ENCODE measurements around the gene ARMC6. TPM values are rescaled to one million over a fixed set of nuclear protein-coding genes. Genes with fewer than 3 reads are reported as not detected.
"Not testable (repeated sequence)": the region's sequence is repeated elsewhere in the genome, so short reads cannot be mapped to it uniquely, and the experiment has no call there.

ARMC6 gene
- total RNA-seq, 1 donor from 2014 or later = 15.0 TPM

DNA sequence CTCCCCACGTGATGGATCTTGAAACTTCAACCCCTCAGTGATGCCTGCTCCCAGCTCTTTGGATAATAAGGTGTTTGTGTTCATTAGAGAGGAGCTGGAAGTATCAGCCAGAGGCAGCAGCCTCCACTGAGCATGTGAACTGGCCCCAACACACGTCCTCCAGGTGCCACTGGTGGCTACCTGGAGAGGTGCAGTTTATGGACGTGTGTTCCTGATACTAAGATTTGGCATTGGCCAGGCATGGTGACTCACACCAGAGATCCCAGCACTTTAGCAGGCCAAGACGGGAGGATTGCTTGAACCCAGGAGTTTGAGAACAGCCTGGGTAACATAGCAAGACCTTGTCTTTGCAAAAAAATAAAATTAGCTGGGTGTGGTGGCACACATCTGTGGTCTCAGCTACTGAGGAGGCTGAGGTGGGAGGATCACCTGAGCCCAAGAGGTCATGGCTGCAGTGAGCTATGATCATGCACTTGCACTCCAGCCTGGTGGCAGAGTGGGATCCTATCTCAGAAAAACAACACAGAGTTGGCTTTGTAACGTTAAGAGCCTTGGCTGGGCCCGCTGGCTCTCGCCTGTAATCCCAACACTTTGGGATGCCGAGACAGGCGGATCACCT lies 64.8 kb downstream of the ARMC6 start:
- Histone ChIP-seq H3K4me3 (no peak overlapping the region), H3K9me3 (replicated peaks) (no peaks in the 10 kb centered on the region), H3K27ac (replicated peaks) (no peak overlapping the region), H3K27me3 (ENCODE audit: low read depth) (no peaks in the 10 kb centered on the region), H3K36me3 (peaks cover 41% of the 10 kb centered on the region), H3K4me1 (no peaks in the 10 kb centered on the region)
- intact Hi-C loops (cut with micrococcal nuclease) = no loop called here
- TF ChIP-seq, protein P1, sequence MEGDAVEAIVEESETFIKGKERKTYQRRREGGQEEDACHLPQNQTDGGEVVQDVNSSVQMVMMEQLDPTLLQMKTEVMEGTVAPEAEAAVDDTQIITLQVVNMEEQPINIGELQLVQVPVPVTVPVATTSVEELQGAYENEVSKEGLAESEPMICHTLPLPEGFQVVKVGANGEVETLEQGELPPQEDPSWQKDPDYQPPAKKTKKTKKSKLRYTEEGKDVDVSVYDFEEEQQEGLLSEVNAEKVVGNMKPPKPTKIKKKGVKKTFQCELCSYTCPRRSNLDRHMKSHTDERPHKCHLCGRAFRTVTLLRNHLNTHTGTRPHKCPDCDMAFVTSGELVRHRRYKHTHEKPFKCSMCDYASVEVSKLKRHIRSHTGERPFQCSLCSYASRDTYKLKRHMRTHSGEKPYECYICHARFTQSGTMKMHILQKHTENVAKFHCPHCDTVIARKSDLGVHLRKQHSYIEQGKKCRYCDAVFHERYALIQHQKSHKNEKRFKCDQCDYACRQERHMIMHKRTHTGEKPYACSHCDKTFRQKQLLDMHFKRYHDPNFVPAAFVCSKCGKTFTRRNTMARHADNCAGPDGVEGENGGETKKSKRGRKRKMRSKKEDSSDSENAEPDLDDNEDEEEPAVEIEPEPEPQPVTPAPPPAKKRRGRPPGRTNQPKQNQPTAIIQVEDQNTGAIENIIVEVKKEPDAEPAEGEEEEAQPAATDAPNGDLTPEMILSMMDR (IDR thresholded peaks at IDR 0.05; ENCODE audit: borderline replicate concordance) = no peak
- DNase-seq = no peak

DNA sequence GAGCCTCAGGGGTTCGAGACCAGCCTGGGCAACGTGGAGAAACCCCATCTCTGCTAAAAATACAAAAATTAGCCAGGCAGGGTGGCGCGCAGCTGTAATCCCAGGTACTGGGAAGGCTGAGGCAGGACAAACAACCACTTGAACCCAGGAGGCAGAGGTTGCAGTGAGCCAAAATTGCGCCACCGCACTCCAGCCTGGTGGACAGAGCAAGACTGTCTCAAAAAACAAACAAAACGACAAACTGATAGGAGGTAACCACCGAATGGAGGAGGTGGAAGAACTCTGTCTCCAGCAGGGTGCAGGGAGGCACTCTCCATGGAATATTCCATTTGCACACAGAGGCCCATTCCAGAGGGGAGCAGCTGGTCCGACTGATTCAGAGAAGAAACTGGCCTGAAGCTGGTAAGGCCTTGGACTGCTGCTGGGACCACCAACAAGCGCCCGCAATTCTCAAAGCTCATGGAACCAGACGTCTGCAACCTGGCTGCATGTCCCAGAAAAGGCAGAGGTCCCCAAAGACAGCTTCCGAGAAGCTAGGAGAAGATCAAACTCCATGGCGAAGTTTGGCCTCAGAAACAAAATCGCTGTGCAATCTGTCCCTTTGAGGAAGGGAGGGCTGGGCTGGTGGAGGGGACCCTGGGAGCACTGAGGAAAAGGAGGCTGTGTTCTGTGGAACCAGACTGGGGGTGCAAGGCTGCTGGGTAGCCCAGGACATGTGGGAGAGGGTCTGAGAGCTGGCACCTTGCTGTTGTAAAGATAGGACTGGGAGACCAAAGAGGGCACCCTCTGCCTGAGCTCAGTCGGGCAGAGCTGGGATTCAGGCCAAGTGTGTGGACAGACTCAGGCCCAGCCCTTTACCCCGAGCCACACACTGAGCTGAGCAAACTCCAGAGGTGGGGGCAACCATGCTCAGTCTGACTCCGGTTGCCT lies 65.6 kb downstream of the ARMC6 start:
- Histone ChIP-seq H3K4me1 (no peaks in the 10 kb centered on the region), H3K27ac (replicated peaks) (no peak overlapping the region), H3K27me3 (ENCODE audit: low read depth) (no peaks in the 10 kb centered on the region), H3K9me3 (replicated peaks) (no peaks in the 10 kb centered on the region), H3K36me3 (peaks cover 41% of the 10 kb centered on the region), H3K4me3 (no peak overlapping the region)
- no peak for DNase-seq
- intact Hi-C loops (cut with micrococcal nuclease) = no loop called here
- TF ChIP-seq, protein P1 (IDR thresholded peaks at IDR 0.05; ENCODE audit: borderline replicate concordance) = no peak

DNA sequence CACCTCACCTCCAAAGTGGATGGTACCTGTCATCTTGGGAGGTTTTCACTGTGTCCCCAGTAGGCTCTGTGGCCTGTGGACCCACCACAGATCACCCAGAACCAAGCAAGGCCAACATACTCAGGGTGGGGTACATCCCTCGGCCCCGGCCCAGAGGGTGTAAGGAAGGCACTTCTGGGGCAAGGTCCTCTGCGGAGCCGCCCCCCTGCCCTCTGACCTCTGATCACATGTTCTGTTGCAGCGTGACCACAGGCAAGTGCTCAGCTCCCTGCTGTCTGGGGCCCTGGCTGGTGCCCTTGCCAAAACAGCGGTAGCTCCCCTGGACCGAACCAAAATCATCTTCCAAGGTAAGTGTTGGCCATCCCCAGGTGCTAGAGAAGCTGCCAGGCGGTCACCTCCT lies 68.1 kb downstream of the ARMC6 start:
- H3K27me3 ChIP-seq (ENCODE audit: low read depth) = no peaks in the 10 kb centered on the region
- H3K27ac ChIP-seq (replicated peaks) = no peak overlapping the region
- no peak for DNase-seq
- no peak overlapping the region for H3K4me3 ChIP-seq
- peaks cover 13% of the 10 kb centered on the region for H3K4me1 ChIP-seq
- peaks cover 41% of the 10 kb centered on the region for H3K36me3 ChIP-seq
- TF ChIP-seq, protein P1 (IDR thresholded peaks at IDR 0.05; ENCODE audit: borderline replicate concordance) = no peak
- no peaks in the 10 kb centered on the region for H3K9me3 ChIP-seq (replicated peaks)
- intact Hi-C loops (cut with micrococcal nuclease) = no loop called here

DNA sequence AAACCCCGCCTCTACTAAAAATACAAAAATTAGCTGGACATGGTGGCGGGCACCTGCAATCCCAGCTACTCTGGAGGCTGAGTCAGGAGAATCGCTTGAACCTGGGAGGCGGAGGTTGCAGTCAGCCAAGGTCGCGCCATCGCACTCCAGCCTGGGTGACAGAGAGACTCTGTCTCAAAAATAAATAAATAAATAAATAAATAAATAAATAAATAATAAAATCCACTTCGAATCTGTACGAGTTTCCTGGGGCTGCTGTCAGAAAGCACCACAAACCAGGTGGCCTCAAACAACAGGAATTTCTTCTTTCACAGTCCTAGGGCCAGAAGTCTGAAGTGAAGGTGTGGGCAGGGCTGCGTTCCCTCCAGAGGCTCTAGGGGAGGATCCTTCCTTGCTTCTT lies 69.2 kb downstream of the ARMC6 start:
- H3K9me3 ChIP-seq (replicated peaks); H3K27ac ChIP-seq (replicated peaks); H3K27me3 ChIP-seq (ENCODE audit: low read depth); intact Hi-C loops (cut with micrococcal nuclease); H3K4me3 ChIP-seq; DNase-seq: not testable (repeated sequence)
- peaks cover 31% of the 10 kb centered on the region for H3K36me3 ChIP-seq
- peaks cover 13% of the 10 kb centered on the region for H3K4me1 ChIP-seq

DNA sequence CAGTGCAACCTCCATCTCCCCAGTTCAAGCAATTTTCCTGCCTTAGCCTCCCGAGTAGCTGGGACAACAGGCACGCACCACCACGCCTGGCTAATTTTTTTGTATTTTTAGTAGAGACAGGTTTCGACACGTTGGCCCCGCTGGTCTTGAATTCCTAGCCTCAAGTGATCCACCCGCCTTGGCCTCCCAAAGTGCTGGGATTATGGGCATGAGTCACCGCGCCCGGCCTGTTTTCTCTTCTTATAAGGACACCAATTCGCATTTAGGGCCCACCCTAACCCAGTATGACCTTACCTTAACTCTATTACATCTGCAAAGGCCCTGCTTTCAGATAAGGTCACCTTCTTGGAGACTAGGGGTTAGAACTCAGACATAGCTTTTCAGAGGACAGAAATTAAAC lies 69.8 kb downstream of the ARMC6 start:
- Histone ChIP-seq H3K27ac (replicated peaks) (no peak overlapping the region), H3K4me1 (peaks cover 13% of the 10 kb centered on the region), H3K9me3 (replicated peaks) (no peaks in the 10 kb centered on the region), H3K4me3 (no peak overlapping the region), H3K27me3 (ENCODE audit: low read depth) (no peaks in the 10 kb centered on the region), H3K36me3 (peaks cover 25% of the 10 kb centered on the region)
- intact Hi-C loops (cut with micrococcal nuclease) = no loop called here
- TF ChIP-seq, protein P1 (IDR thresholded peaks at IDR 0.05; ENCODE audit: borderline replicate concordance) = no peak
- DNase-seq = no peak

All from left ventricle myocardium inferior (tissue), 1 donor.